Endothelial cell of umbilical vein (primary cell): ENCODE measurements around the gene RAB35. TPM values are rescaled to one million over a fixed set of nuclear protein-coding genes. Genes with fewer than 3 reads are reported as not detected.

Experiments used
- BruUV-seq: library from RNA; stranded (reverse); fragments of 400-500 nt; replicated peaks from 2 replicates; lab custom pipeline; 2021; lab: Mats Ljungman, UMichigan
- CTCF ChIA-PET: fragments of 300-600, 350-600 bp; sonication (Branson Sonifier 250); formaldehyde crosslinking; loops from one replicate; lab custom pipeline; 2021; ENCODE audit warnings: antibody characterized with exemption, inconsistent platforms; lab: Charles Lee
- POLR2A ChIA-PET: fragments of 300-600, 350-600 bp; sonication (Branson Sonifier 250); formaldehyde crosslinking; loops from one replicate; lab custom pipeline; 2021; ENCODE audit warnings: antibody characterized with exemption, inconsistent platforms; lab: Charles Lee
- DNase-seq: peaks from one replicate; pipeline ENCODE4 v3.0.0-alpha.2; 2011; ENCODE audit warnings: low read depth, low spot score
- FAIRE-seq: peaks from 2 replicates; lab custom pipeline; 2011; peaks lifted over from hg19 to GRCh38; lab: Jason Lieb, UNC
- H2AFZ ChIP-seq: 2 replicates; pipeline ENCODE4 v1.6.0; 2012; ENCODE audit warnings: low read depth, low read length, control low read depth, inconsistent platforms
- H3K27ac ChIP-seq: 2 replicates; pipeline ENCODE4 v1.5.1; 2011; ENCODE audit warnings: low read depth, mild to moderate bottlenecking, control low read depth, low read length, moderate library complexity; ENCODE audit not compliant: insufficient read depth
- H3K27me3 ChIP-seq, 2 experiments: 2 replicates each; pipeline versions ENCODE4 v1.6.0 to v1.6.1; 2011; ENCODE audit warnings: low read length in 2 of 2, mixed read lengths in 1 of 2; ENCODE audit not compliant: control insufficient read depth in 2 of 2, insufficient read depth in 2 of 2
- H3K36me3 ChIP-seq, 2 experiments: 2 replicates in 1 of 2; 3 replicates in 1 of 2; pipeline ENCODE4 v1.5.1; 2011; ENCODE audit warnings: low read length in 2 of 2, mild to moderate bottlenecking in 1 of 2, moderate library complexity in 1 of 2; ENCODE audit not compliant: control insufficient read depth in 2 of 2, insufficient read depth in 2 of 2; ENCODE audit errors: extremely low read depth in 1 of 2
- H3K4me1 ChIP-seq: 3 replicates; pipeline ENCODE4 v1.5.1; 2011; ENCODE audit warnings: mild to moderate bottlenecking, low read length; ENCODE audit not compliant: control insufficient read depth, insufficient read depth; ENCODE audit errors: extremely low read depth
- H3K4me2 ChIP-seq: 2 replicates; pipeline ENCODE4 v1.6.1; 2011; ENCODE audit warnings: low read length, control low read depth, mixed read lengths; ENCODE audit not compliant: insufficient read depth
- H3K4me3 ChIP-seq, 3 experiments: fragments of 200-600 bp in 1 of 3; sonication (generic), shearing (Covaris generic) in 1 of 3; replicated peaks in 1 of 3; 2 replicates each; pipeline ENCODE4 v1.5.1; 2011 to 2016; ENCODE audit warnings: control low read depth in 3 of 3, low read length in 3 of 3, mild to moderate bottlenecking in 2 of 3, inconsistent platforms in 1 of 3, low read depth in 1 of 3, moderate library complexity in 1 of 3; ENCODE audit not compliant: insufficient read depth in 1 of 3
- H3K79me2 ChIP-seq: 2 replicates; pipeline ENCODE4 v1.6.0; 2012; ENCODE audit warnings: low read length, inconsistent platforms; ENCODE audit not compliant: control insufficient read depth, insufficient read depth
- H3K9ac ChIP-seq: replicated peaks from 2 replicates; pipeline ENCODE3; 2011; ENCODE audit warnings: low read length, control low read depth; ENCODE audit not compliant: insufficient read depth; ENCODE audit errors: extremely low read depth
- H3K9me1 ChIP-seq: replicated peaks from 3 replicates; pipeline ENCODE4 v1.6.0; 2011; ENCODE audit warnings: mild to moderate bottlenecking, low read length; ENCODE audit not compliant: control insufficient read depth, insufficient read depth; ENCODE audit errors: extremely low read depth
- H3K9me3 ChIP-seq: replicated peaks from 2 replicates; pipeline ENCODE4 v1.5.1; 2012; ENCODE audit warnings: low read length, inconsistent platforms; ENCODE audit not compliant: control insufficient read depth, insufficient read depth
- H4K20me1 ChIP-seq: replicated peaks from 2 replicates; pipeline ENCODE3; 2011; ENCODE audit warnings: mild to moderate bottlenecking, low read length; ENCODE audit not compliant: control insufficient read depth, insufficient read depth; ENCODE audit errors: extremely low read depth
- CTCF ChIP-seq, 2 donors: IDR thresholded peaks; 1 replicate in 1 of 2; 2 replicates in 1 of 2; pipeline ENCODE4 v1.5.1; 2011; ENCODE audit warnings: low read length in 2 of 2, mild to moderate bottlenecking in 2 of 2, moderate library complexity in 2 of 2, control low read depth in 1 of 2, inconsistent platforms in 1 of 2, low read depth in 1 of 2; ENCODE audit not compliant: insufficient read depth in 1 of 2; ENCODE audit errors: extremely low read depth in 1 of 2
- EZH2 ChIP-seq: IDR thresholded peaks from 2 replicates; pipeline ENCODE4 v1.6.1; 2012; ENCODE audit warnings: borderline replicate concordance, low read depth, mild to moderate bottlenecking, moderate library complexity, low read length, inconsistent platforms; ENCODE audit not compliant: severe bottlenecking
- FOS ChIP-seq: IDR thresholded peaks from 2 replicates; pipeline ENCODE4 v1.6.1; 2011; ENCODE audit warnings: mild to moderate bottlenecking, low read length, moderate library complexity, borderline replicate concordance; ENCODE audit not compliant: insufficient read depth
- GATA2 ChIP-seq: IDR thresholded peaks from 2 replicates; pipeline ENCODE4 v1.7.0; 2011; ENCODE audit warnings: low read depth, mild to moderate bottlenecking, moderate library complexity, mixed read lengths, low read length; ENCODE audit not compliant: insufficient read length, insufficient read depth
- JUN ChIP-seq: IDR thresholded peaks from 2 replicates; pipeline ENCODE4 v1.6.1; 2011; ENCODE audit warnings: borderline replicate concordance, low read depth; ENCODE audit not compliant: insufficient read length, insufficient read depth
- MAX ChIP-seq: IDR thresholded peaks from 2 replicates; pipeline ENCODE4 v1.6.1; 2011; ENCODE audit not compliant: insufficient read depth, insufficient read length
- MYC ChIP-seq: IDR thresholded peaks from one replicate; pipeline ENCODE4 v1.6.1; 2011; ENCODE audit warnings: mild to moderate bottlenecking, low read depth, low read length
- POLR2A ChIP-seq: IDR thresholded peaks from 2 replicates; pipeline ENCODE4 v1.6.1; 2012; ENCODE audit warnings: low read depth, mild to moderate bottlenecking, control low read depth, low read length
- POLR2AphosphoS5 ChIP-seq: IDR thresholded peaks from 2 replicates; pipeline ENCODE4 v1.6.1; 2012; ENCODE audit warnings: low read depth, mild to moderate bottlenecking, control low read depth, low read length, moderate library complexity; ENCODE audit not compliant: insufficient read depth
- dilution Hi-C: fragments of 300-500 bp; cut with MboI; formaldehyde crosslinking; loops from one replicate; pipeline ENCODE4 v1.15.0; 2019; ENCODE audit warnings: low sequenced_read_pairs; ENCODE audit not compliant: extremely low pct_ligation_motif_present
- intact Hi-C: fragments of 100-400 bp; cut with micrococcal nuclease; formaldehyde crosslinking; loops from one replicate; pipeline ENCODE4 v1.10.0; 2022
- polyA plus RNA-seq, 4 experiments: library from polyadenylated mRNA; depleted of rRNA in 3 of 4; stranded (reverse) in 3 of 4; unstranded in 1 of 4; fragments of >200 nt; gene quantifications; 2 replicates each; pipeline versions ENCODE4 v1.2.1 to v1.2.3, GENCODE V29; 2011 to 2012; ENCODE audit warnings: missing spikeins in 1 of 4
- total RNA-seq: library from RNA; stranded (reverse); gene quantifications from 2 replicates; pipeline ENCODE4 v1.2.3, GENCODE V29; 2021

RAB35 gene
- total and polyA plus RNA-seq, 2 donors (not counting 3 experiments of a cell fraction or from before 2014, with no cell fraction given) = 70.5 to 80.3 TPM

GRCh38 chr12:120156315-120157259, 40.0 kb upstream of the RAB35 start:
- no peaks in the 10 kb centered on the region for H3K9me1 ChIP-seq
- no peaks in the 10 kb centered on the region for H3K79me2 ChIP-seq
- intact Hi-C loops = no loop called here
- TF ChIP-seq POLR2A = no peak
- no peak for TF ChIP-seq GATA2
- ChIA-PET POLR2A (no interaction called here), CTCF (no interaction called here)
- H3K27me3 ChIP-seq = no peaks in the 10 kb centered on the region
- H3K4me3 ChIP-seq = no peak overlapping the region
- H3K4me2 ChIP-seq = no peak overlapping the region
- H4K20me1 ChIP-seq = no peaks in the 10 kb centered on the region
- H3K36me3 ChIP-seq = peaks cover 38 to 71% of the 10 kb centered on the region in 2 experiments
- dilution Hi-C loops = no loop called here
- no peak overlapping the region for H2AFZ ChIP-seq
- no peaks in the 10 kb centered on the region for H3K9me3 ChIP-seq
- H3K27ac ChIP-seq = no peak overlapping the region
- no peak overlapping the region for H3K9ac ChIP-seq
- no peaks in the 10 kb centered on the region for H3K4me1 ChIP-seq
- BruUV-seq = no TSS peak
- no peak for DNase-seq
- no peak for FAIRE-seq

GRCh38 chr12:120155072-120155471, 38.5 kb upstream of the RAB35 start:
- DNase-seq (no peak), FAIRE-seq (no peak)
- Histone ChIP-seq H3K4me3 (no peak overlapping the region), H3K27me3 (no peaks in the 10 kb centered on the region), H4K20me1 (no peaks in the 10 kb centered on the region), H3K79me2 (no peaks in the 10 kb centered on the region), H3K9me3 (no peaks in the 10 kb centered on the region), H3K4me1 (no peaks in the 10 kb centered on the region), H3K9me1 (no peaks in the 10 kb centered on the region), H3K36me3 (peaks cover 34 to 67% of the 10 kb centered on the region in 2 experiments), H3K4me2 (no peak overlapping the region), H2AFZ (no peak overlapping the region), H3K27ac (no peak overlapping the region), H3K9ac (no peak overlapping the region)
- dilution Hi-C loops (no loop called here), intact Hi-C loops (no loop called here)
- ChIA-PET POLR2A (interaction anchor here (0.6 kb wide), 1 partner anchor 36 kb away, joined by 4 read pairs; no protein-coding TSS in a partner anchor), CTCF (interaction anchor here (1.5 kb wide), 1 partner anchor 46 kb away, joined by 5 read pairs; the partner anchor contains the start of gene RPLP0)
- no TSS peak for BruUV-seq
- TF ChIP-seq JUN (no peak), POLR2A (no peak), MYC (no peak), MAX (no peak), EZH2 (no peak), CTCF (IDR thresholded peaks at IDR 0.05; ENCODE audit: extremely low read depth in 1 of 2, insufficient read depth in 1 of 2, low read depth in 1 of 2, low read length in 2 of 2) (no peak), FOS (no peak), POLR2AphosphoS5 (no peak), GATA2 (no peak)
